T-helper 2 cell treated with Interferon-gamma antibody and Interleukin-4, amounts not matched to agents 100 ng/mL and 5 ng/mL, for 36 hours (primary cell): ENCODE measurements around the gene PPIF. TPM values are rescaled to one million over a fixed set of nuclear protein-coding genes. Genes with fewer than 3 reads are reported as not detected.

ENCODE experiments used
- intact Hi-C: fragments of 100-400 bp; cut with micrococcal nuclease; formaldehyde crosslinking; loops from one replicate; pipeline ENCODE4 v1.15.1; 2023
- total RNA-seq: library from RNA; stranded (reverse); gene quantifications from 2 replicates; pipeline ENCODE4 v1.2.3, GENCODE V29; 2022

Gene PPIF
- total RNA-seq, 1 donor from 2014 or later, result 89.0 TPM

DNA sequence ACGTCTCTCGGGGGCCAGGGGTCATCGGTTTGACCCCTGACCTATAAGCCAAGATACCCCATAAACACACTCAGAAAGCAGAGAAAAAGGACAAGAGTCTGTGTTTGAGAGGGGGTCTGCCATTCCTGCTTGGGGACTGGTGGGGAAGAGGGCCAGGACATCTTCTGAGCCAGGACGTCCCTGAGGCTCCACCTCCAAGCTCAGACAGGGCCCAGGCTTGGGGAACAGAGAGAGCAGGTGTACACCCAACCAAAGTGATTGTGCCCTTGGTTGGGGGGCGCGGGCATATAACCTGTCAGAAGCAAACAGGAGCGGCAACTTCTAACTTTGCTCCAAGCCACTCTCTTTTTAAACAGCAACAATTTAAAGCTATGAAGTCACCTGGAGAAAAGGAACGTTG, 33.9 kb upstream of the PPIF start:
- intact Hi-C loops, result no loop called here

DNA sequence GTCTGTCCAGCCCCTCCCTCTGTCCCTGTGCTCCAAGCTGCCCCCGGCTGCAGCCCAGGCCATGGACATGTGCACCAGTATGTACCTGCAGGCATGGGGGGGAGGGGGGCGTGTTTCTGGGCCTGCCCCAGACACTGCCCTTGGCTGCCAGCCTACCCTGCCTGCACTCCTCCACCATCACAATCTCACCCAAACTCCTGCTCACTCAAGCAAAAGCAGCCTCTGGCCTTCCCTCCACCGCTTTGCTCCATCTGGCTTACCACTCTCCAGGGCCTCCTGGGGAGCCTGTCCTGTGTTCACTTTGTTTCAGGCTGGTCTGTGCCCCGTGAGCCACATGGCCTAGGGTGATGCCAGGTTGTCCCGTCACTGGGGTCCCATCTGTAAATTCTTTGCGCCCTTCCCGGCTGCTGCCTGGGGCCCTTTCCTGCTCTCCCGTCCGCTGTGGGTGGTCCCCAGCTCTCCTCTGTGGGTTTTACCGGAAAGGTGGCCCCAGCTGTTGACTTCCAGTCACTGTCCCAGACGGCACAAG, 33.3 kb upstream of the PPIF start:
- intact Hi-C loops, result no loop called here

DNA sequence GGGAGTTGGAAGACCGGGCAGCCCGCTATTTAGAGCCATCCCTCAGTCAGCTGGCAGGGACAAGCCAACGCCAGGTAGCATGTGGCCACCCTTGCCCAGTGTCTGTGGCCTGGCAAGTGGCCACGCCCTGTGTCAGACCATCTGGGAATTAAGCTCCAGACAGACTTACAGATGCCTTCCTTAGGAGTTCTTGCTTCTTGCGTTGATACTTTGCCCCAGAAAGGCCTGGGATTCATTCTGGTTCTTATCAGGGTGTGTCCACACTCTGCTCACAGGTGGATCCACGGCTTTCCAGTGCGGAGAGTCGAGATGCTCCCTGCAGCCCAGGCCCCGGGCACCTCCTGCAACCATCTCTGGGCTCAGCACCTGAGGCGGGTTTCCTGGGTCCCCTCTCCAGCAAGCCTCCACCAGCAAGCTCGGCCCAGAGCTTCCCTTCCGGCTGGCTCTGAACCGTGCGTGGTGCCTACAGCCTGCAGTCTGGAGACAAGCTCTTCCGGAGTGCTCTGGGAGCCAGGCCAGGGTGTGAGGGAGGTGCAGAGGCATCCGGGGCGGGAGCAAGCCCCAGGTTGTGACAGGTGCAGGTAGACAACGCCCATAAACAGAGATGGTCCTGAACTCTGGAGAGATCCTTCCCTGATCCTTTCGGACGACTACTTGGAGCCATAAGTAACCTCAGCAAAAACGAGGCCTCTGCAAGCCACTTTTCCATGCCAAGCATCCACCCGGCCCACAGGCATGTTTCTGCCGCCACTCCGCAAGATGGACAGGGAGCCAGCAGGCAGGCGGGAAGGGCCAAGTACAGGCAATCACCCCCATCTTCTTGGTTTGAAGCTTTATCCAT, 32.3 kb upstream of the PPIF start:
- intact Hi-C loops, result no loop called here

DNA sequence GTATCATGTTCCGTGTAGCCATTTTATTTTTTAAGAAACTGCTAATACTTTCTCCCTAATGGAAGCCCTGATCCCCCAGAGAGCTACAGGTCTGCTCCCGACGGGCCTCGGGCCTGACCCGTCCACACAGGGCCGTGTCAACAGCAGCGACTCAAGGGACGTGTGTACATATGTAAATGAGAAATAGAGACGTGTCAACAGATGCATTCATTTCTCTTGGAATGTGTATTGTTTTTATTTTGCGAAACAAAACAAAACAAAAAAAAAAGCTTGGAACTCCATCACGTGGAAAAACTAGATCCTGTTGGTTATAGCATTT, 31.7 kb upstream of the PPIF start:
- intact Hi-C loops, result no loop called here

DNA sequence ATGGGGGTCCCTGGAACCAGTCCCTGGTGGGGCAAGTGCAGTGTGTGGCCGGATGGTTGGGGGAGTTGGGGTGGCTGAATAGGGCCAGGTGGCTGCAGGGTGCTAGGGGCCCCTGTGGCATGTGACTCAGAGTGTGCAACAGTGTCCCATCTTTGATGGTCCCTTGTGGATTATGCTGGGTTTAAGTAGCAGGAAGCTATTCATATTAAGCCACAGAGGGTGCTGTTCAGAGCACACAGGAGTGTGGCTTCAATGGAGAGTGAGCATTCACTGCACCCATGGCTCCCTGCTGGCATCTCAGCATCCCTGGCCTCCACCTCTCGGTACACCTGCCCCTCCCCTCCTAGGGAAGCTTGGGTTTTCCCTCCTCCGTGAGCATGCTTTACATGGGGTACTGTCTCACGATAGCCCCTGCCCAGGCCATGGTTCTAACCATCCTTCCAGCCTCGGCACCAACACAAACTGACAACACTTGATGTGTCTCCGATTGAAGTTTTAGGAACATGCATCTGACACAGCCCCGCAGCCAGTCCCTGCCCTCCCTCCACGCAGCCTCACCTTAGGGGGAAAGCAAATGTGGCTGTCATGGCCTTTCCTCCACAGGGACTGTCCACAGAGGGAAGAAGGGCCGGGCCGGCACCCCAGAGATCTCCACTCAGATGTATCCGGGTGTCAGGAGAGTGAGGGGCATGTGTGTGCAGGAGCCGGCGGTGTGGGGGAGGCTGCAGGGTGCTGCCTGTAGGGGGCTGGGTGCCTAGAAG, 30.4 kb upstream of the PPIF start:
- intact Hi-C loops, result loop anchor here (1.0 kb wide), 2 partner anchors 30 to 31 kb away; partner anchors contain the start of gene PPIF

DNA sequence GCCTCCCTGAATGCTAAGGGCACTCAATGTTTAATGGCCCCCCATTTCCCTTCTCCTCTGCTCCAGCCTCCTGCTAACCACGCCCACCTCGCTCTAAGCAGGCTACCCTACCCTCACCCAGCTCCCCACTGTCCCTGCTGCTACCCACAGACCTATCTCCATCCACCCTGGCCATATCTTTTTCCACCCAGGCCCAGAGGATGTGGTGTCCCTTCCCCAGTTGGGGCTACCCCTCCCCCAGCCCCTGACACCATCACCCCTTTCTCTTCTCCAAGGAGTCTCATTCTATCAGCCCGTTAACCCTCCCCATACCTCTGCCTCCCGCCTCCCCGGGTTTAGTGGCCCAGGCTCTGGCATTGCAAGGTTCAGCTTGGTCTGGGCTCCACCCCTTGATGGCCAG, 28.9 kb upstream of the PPIF start:
- intact Hi-C loops, result no loop called here

DNA sequence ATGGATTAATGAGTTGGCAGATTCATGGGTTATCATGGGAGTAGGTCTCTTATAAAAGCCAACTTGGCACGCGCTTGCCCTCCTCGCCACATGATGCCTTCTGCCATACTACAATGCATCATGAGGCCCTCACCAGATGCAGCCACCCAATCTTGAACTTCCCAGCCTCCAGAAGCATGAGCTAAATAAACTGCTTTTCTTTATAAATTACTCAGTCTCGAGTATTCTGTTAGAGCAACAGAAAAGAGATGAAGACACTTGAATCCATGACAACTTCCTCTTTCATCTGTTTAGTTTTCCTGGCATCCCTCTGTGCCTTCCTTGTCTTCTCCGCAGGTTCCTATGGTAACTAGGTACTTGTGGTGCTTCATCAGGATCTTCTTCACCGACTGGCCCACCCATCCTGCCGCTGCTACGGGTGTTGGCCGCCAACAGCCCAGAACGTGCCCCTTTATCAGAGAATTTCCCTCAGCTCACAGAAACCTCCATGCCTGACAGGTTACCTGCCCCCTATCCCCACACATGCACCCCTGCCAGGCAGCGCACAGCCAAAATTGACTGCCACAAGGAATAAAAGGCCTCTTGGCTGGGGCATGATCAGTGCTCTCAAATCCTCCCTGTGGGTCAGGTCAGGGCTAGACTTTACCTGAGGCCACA, 28.0 kb upstream of the PPIF start:
- intact Hi-C loops, result no loop called here

DNA sequence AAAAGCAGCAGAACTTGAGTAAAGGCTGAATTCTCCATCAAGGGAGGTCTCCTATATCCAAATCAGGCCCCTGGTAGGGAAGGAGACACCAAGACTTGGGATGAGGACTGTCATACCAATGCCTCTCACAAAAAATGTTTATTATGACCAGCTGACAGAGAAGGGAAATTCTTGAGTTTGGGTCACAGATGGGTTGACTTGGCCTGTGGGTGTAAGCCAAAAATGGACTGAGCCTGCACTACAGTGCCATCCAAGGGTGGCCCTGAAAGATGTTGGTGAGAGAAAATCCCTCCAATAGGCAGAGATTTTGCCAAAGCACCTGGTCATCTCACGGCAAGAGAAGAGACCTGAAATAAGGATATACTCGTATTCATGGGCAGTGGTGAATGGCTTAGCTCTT, 27.0 kb upstream of the PPIF start:
- intact Hi-C loops, result no loop called here

DNA sequence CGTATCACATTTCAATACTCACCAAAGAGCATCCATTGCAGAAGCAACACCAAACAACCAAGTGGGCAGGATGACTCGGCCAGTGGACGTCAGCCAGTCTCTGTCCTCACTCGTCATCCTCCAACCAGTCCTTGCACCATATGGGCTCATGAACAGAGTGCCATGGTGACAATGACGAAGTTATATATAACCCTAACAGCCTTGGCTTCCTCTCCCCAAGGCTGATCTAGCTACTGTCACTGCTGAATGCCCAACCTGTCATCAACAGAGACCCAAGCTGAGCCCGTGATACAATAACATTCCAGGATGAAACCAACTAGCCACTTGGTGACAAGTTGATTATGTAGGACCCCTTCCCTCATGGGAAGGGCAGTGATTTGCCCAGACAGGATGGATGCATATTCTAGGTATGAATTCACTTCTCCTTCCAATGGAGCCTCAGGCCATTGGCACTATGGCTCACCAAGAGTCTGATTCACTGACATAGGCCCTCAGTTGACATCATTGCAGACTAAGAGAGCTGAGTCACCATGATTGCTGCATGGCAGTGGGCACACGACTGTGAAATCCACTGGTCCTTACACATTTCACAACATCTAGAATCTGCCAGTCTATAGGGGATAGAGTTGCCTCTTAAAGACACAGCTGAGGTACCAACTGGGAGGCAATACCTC, 26.3 kb upstream of the PPIF start:
- intact Hi-C loops, result no loop called here

DNA sequence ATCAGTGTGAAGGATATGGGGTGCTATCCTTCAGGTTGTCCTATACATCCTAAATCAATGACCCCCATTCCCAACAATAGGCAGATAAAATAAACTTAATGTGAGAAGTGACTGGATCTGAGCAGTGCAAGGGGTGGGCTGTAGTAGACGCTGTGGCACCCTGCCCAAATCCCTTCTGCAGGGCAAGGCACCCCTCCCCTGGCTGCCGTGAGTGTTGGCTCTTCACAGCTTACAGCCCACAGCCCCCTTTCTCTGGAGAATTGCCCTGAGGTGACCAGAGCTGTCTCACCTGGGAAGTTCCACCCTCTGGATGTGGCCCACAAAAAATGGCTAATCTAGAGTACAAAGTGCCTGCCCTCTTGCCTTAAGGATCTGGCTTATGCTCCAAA, 25.8 kb upstream of the PPIF start:
- intact Hi-C loops, result no loop called here

DNA sequence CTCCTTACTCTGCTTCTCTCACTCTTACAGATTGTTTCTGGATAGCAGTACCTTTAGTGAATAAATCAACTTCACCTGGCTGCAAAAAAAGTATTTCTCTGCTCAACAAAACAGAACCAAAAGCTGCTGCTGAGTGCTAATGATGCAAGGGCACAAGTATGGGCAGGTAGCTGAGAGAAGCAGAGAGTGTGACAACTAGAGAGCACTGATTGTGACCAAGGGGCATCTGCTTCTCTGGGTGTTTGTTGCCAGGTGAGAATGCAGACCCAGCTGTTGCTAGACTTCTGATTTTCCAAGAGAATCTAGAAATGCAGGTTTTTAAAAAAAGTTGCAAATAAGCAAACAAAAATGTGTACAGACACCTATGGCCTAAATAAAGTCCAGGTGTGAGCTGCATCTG, 25.3 kb upstream of the PPIF start:
- intact Hi-C loops, result loop anchor here (2.0 kb wide), 1 partner anchor 79 kb away; no protein-coding TSS in a partner anchor

DNA sequence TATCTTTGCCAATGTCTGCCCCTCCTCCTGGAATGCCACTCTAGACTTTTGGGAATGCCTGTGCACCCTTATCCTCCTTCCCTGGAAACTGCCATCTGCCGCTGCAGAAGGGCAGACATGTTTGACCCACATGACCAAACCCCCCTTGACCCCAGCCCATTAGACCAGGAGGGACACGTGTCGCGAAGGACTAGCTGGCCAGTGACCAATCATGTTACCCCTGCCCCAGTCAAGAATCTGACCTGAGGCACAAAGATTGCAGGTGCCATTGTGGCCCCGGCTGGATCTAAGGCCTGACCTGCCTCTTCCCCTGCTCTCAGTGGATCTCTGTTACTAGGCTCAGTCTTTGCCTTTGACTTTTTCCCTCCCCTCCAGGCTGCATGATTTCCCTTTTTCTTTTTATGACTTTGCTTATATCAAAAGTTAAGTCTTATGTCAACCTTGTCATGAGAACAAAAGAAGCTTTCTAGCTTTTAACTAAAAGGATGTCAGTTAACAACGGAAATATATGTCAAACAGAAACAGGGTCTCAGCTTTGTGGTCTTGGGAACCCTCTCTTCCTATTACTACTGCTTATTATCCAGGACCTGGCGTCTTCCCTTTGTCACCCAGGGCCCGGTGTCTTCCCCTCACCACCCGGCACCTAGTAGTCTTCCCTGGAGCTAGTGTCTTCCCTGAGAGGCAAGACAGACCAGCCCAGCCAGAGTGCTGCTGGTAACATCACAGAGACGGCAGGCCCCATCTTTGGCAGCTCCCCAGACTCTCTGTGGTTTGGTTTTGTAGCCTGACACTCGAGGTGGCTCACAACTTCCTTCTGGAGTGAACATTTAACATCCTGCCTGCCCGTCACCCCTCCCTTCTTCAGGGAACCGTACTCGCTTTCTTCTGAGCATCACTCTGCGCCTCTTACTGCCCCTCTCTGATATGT, 24.4 kb upstream of the PPIF start:
- intact Hi-C loops, result loop anchor here (1.0 to 2.0 kb wide), 3 partner anchors 8 to 80 kb away; partner anchors contain the start of gene PPIF

DNA sequence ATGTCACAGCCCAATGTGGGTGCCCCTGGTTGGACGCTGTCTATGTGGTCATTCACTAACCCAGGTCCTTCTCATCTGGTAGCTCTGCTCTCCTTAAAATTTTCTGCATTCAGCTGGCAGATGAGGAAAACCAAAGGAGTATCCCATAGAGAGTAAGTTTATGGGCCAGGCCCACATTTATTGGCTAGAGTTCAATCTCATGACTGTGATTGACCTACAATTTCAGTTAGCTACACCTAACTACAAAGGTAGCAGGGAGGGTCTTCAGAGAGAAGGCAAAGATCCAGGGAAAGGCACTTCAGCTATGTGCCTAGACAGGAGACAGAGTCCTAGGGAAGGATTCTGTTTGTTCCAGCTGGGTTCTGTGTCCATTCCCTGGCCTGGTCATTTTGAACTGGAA, 23.7 kb upstream of the PPIF start:
- intact Hi-C loops, result loop anchor here (1.0 to 2.0 kb wide), 3 partner anchors 8 to 81 kb away; partner anchors contain the start of gene PPIF

DNA sequence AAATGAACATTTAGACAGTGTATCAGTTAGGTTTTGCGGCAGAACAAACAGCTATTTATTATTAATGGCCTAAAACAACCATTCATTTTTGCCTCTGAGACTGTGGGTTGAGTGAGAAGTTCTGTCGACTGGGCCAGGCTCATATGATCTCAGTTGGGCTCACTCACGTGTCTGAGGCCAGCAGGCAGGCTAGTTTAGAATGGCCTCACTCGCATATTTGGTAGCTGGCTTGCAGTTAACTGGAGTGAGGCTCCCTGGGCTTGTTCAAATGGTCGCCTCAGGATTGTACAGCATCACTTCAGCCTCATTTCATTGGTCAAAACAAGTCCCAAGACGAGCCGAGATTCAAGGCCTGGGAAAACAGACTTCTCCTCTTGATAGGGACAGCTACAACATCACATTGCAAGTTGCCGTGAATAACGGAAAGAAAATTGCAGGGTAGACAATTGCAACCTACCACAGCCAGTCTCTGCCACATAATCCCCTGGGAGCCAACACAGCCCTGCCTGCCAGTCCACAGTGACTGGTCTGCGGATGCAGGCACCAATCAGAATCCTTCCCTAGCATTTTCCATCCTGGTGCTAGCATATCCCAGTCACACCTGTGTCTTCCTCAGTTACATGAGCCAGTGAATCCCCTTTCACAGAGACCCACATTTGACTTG, 23.1 kb upstream of the PPIF start:
- intact Hi-C loops, result no loop called here

DNA sequence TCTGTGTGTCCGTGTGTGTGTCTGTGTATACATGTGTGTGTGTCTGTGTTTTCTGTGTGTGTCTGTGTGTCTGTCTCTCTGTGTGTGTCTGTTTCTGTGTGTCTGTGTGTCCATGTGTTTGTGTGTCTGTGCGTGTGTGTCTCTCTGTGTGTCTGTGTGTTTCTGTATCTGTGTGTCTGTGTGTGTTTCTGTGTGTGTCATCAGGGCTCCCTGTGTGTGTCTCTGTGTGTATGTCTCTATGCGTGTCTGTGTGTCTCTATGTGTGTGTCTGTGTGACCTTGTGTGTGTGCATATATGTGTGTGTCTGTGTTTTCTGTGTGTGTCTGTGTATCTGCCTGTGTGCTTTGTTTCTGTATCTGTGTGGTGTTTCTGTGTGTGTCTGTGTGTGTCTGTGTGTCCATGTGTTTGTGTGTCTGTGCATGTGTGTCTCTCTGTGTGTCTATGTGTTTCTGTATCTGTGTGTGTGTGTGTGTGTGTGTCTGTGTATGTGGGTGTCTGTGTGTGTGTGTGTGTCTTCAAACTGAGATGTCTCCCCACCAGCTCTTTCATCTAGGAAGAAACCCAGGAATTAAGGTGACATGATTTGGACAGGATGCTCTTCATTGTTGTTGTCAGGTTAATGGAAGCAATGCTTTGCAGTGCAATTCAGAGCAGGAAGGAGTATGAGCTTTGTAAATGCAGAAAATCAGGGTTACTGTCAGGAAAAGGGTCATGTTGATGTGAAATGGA, 20.7 kb upstream of the PPIF start:
- intact Hi-C loops, result no loop called here

DNA sequence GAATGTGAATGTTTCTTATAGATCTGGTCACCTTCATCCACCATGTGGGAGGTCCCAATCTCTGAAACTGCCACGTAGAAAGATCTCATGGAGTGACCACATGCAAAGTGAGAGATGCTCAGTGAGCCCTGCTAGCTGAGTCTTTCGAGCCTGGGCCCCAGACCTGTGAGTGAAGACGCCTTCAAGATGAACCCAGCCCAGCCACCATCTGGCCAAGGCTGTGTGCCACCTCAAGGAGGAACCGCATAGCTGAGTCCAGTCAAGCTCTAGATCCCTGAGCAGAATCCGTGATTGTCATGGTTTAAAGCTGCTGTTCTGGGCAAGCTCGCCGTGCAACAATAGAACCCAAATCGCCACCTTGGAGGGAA, 20.2 kb upstream of the PPIF start:
- intact Hi-C loops, result no loop called here

DNA sequence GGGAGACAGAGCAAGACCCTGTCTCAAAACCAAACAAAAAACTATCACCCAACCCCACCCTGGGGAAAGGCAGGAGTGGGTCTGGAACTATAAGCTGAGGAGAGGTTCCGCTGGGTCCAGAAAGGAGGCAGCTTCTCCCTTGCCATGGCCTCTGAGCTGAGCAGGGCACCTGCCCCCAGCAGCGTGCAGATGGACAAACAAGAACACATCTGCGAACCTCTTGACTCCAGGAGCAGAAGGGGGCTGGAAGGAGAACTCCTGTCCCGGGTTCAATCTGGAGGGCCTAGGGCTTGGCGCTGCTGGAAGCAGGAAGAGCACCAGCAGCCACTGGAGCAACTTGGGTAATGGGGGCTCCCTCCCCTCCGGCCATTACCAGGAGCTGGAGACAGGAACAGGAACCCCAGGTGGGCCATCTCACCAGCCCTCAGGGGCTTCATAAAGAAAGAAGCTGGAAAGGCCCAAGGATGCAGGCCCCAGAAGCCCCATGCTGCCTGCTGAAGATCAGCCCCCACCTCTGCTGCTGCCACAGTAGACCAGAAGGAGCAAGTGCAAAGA, 19.0 kb upstream of the PPIF start:
- intact Hi-C loops, result no loop called here

DNA sequence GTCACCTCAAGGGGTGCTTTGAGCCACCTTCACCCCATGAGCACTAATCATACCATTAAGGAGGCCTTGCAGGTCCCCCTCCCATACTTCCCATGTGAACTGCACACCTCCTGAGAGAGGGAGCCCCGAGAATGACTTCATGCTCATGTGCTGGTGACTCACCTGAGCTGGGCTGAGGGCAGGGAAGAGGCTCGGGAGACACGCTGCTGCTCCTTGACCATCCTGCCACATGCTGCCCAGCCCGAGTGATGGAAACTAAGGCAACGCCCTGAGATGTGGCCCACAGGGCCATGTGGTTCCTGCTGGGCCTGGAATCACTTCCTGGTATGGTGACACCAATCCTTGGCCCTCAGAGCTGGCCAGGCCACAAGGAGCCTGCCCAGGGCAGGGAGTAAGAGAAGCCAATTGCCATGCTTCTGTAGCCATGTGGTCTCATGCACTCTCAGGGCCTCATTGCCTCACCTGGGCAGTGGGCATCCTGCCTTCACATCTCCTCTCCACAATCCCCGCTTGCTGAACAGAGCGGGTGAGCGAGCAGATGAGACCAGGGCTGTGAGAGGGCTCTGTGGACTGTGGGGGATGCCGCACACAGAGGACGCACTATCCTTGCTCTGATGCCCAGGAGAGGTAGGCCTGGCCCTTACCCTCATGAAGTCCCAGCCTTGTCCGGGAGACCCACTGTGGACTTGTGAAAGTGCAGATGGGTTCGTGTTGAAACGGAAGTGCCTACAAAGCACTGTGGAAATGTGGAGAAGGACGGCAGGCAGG, 18.3 kb upstream of the PPIF start:
- intact Hi-C loops, result no loop called here
